ENCODE data around the gene GNB1.
A peak's percentile ranks its signal among the peaks of the same experiment; 100 is the strongest.

Gene GNB1

GRCh38 chr1:1815606-1816281 is 75.1 kb downstream of the GNB1 start:
- DNase-seq, result no peak

- DNase-seq, result no peak
These were observed 81.4 kb downstream of the GNB1 start for GRCh38 chr1:1809489-1809888.

- no peak for DNase-seq
These were observed 82.7 kb downstream of the GNB1 start for GRCh38 chr1:1808206-1808605.

GRCh38 chr1:1806890-1807289 is 84.0 kb downstream of the GNB1 start:
- no peak for DNase-seq

- no peak for DNase-seq
These were observed 86.6 kb downstream of the GNB1 start for GRCh38 chr1:1804301-1804700.

- DNase-seq, result no peak
These were observed 88.0 kb downstream of the GNB1 start for GRCh38 chr1:1802871-1803270.

GRCh38 chr1:1799716-1800115 is 91.2 kb downstream of the GNB1 start:
- DNase-seq, result no peak

- DNase-seq, result no peak
These were observed 93.1 kb downstream of the GNB1 start for GRCh38 chr1:1797731-1798341.

GRCh38 chr1:1796466-1796865 is 94.4 kb downstream of the GNB1 start:
- no peak for DNase-seq

- no peak for DNase-seq
These were observed 95.9 kb downstream of the GNB1 start for GRCh38 chr1:1794999-1795398.

- no peak for DNase-seq
These were observed 97.2 kb downstream of the GNB1 start for GRCh38 chr1:1793481-1794244.

- DNase-seq, result no peak
These were observed 102.0 kb downstream of the GNB1 start for GRCh38 chr1:1788646-1789431.

GRCh38 chr1:1788136-1788535 is 102.8 kb downstream of the GNB1 start:
- no peak for DNase-seq

- DNase-seq, result no peak
These were observed 103.9 kb downstream of the GNB1 start for GRCh38 chr1:1786836-1787605.

- no peak for DNase-seq
These were observed 105.2 kb downstream of the GNB1 start for GRCh38 chr1:1785666-1786065.

GRCh38 chr1:1784933-1785332 is 106.0 kb downstream of the GNB1 start:
- DNase-seq, result no peak

- DNase-seq, result no peak
These were observed 107.6 kb downstream of the GNB1 start for GRCh38 chr1:1783320-1783719.

- peak; percentile 39 to 48 for DNase-seq
These were observed 108.3 kb downstream of the GNB1 start for GRCh38 chr1:1782399-1783221.

- no peak for DNase-seq
These were observed 109.4 kb downstream of the GNB1 start for GRCh38 chr1:1781526-1781903.

GRCh38 chr1:1780598-1781525 is 110.0 kb downstream of the GNB1 start:
- no peak for DNase-seq

Measured in NCI-H187 (cell line).